Measurements from ENCODE around the gene SMIM1.

SMIM1 gene

DNA sequence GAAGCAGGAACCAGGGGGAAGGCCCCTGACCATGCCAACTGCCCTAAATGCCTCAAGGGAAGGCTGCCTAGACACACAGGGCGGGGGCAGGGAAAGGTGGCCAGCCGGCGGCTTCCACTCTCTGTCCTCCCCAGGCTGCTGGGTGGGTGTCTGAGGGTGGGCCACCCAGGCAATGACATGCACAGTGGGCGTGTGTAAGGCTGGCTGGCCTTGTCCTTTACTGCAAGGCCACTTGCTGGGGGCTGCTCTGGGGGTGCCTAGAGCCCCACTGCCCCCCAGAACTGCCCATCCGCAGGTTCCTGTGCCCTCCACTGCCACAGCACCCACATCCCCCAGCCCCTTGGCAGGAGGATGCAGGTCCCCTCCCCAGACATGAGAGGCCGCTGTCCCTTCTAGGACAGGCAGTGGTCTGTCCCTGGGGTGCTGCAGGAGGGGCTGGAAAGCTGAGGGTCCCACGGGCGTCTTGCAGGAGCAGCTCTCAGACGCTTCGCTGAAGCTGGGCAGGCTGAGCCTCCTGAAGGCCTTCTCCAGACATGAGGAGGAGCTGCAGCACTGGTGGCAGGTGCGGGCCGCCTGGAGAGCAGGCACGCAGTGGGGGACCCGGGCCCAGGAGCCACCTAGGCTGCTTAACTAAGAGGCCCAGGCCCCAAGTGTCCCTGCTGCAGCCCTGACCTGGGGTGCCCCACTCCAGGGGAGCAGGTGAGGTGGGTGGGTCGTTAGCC lies 10.2 kb upstream of the SMIM1 start:
- no peak overlapping the region for H3K9ac ChIP-seq (ENCODE audit: low read length)
- no peak overlapping the region for H3K4me3 ChIP-seq (ENCODE audit: low read length)
- DNase-seq (ENCODE audit: low read depth), result no peak
- no peaks in the 10 kb centered on the region for H3K36me3 ChIP-seq (ENCODE audit: control insufficient read depth, insufficient read depth, low read length, severe bottlenecking)
- H3K4me1 ChIP-seq (ENCODE audit: control insufficient read depth, insufficient read depth, low read length), result no peaks in the 10 kb centered on the region
- peaks cover 13% of the 10 kb centered on the region for H3K9me3 ChIP-seq (ENCODE audit: control insufficient read depth, low read length)
- peaks cover 50% of the 10 kb centered on the region for H3K27me3 ChIP-seq (replicated peaks; ENCODE audit: control insufficient read depth, insufficient read depth, low read length)

DNA sequence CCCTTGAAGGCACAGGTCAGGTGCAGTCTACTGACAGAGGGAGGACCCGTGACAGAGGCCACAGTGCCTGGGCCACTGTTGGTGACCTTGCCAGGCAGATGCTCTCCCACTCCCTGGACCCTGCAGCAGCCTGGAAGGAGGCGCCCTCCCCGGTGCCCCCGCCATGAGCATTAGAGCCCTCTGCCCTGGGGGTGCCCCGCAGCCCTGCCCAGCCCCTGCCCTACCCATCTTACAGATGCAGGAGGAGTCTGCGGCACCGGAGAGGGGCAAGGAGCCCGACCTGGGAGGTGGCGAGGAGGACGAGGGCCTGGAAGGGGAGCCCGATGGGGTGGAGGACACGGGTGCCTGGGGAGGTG lies 9.7 kb upstream of the SMIM1 start:
- peaks cover 53% of the 10 kb centered on the region for H3K27me3 ChIP-seq (replicated peaks; ENCODE audit: control insufficient read depth, insufficient read depth, low read length)
- H3K36me3 ChIP-seq (ENCODE audit: control insufficient read depth, insufficient read depth, low read length, severe bottlenecking), result no peaks in the 10 kb centered on the region
- H3K9me3 ChIP-seq (ENCODE audit: control insufficient read depth, low read length), result peaks cover 13% of the 10 kb centered on the region
- no peak for DNase-seq (ENCODE audit: low read depth)
- no peaks in the 10 kb centered on the region for H3K4me1 ChIP-seq (ENCODE audit: control insufficient read depth, insufficient read depth, low read length)
- no peak overlapping the region for H3K9ac ChIP-seq (ENCODE audit: low read length)
- H3K4me3 ChIP-seq (ENCODE audit: low read length), result no peak overlapping the region

DNA sequence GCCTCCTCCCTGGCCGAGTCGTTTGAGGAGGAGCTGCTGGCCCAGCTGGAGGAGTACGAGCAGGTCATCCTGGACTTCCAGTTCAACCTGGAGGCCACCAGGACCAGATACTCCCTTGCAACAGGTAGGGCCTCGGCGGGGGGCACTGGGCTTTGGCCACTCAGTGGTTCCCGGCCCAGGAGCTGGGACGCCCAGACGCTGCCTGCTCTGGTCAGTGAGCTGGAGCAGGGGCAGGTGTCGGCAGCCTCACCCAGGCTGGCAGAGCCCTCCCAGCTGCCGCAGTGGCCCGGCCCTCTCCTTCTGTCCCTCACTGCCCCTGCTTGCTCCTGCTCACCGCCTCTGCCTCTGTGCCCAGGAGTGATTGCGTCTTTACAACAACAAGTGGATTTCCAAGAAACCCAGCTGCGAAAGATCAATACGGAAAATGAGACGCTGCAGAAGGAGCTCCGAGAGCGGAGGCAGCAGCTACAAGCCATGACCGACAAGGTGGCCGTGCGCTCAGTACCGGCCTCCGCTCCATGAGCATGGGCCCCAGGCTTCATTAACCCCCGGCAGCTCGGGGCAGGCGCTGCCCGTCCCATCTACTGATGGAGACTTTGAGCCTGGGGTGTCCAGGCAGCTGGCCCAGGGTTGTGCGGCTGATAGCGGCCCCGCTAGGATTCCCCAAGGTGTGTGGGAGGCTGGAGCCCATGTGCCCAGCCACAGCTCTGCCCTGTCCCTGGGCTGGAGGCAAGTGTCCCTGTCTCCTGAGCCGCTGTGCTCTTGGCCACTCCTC lies 9.0 kb upstream of the SMIM1 start:
- Histone ChIP-seq H3K9me3 (ENCODE audit: control insufficient read depth, low read length) (peaks cover 13% of the 10 kb centered on the region), H3K4me3 (ENCODE audit: low read length) (no peak overlapping the region), H3K27me3 (replicated peaks; ENCODE audit: control insufficient read depth, insufficient read depth, low read length) (peaks cover 59% of the 10 kb centered on the region), H3K9ac (ENCODE audit: low read length) (no peak overlapping the region), H3K36me3 (ENCODE audit: control insufficient read depth, insufficient read depth, low read length, severe bottlenecking) (no peaks in the 10 kb centered on the region), H3K4me1 (ENCODE audit: control insufficient read depth, insufficient read depth, low read length) (no peaks in the 10 kb centered on the region)
- no peak for DNase-seq (ENCODE audit: low read depth)

GRCh38 chr1:3767328-3767925 lies 5.1 kb upstream of the SMIM1 start:
- no peak for DNase-seq (ENCODE audit: low read depth)
- Histone ChIP-seq H3K27me3 (replicated peaks; ENCODE audit: control insufficient read depth, insufficient read depth, low read length) (peaks cover 70% of the 10 kb centered on the region), H3K9me3 (ENCODE audit: control insufficient read depth, low read length) (no peaks in the 10 kb centered on the region), H3K4me1 (ENCODE audit: control insufficient read depth, insufficient read depth, low read length) (peaks cover 5% of the 10 kb centered on the region), H3K9ac (ENCODE audit: low read length) (no peak overlapping the region), H3K36me3 (ENCODE audit: control insufficient read depth, insufficient read depth, low read length, severe bottlenecking) (no peaks in the 10 kb centered on the region), H3K4me3 (ENCODE audit: low read length) (no peak overlapping the region)

- H3K27me3 ChIP-seq (replicated peaks; ENCODE audit: control insufficient read depth, insufficient read depth, low read length), result peaks cover 61% of the 10 kb centered on the region
- H3K4me1 ChIP-seq (ENCODE audit: control insufficient read depth, insufficient read depth, low read length), result peaks cover 5% of the 10 kb centered on the region
- no peak overlapping the region for H3K4me3 ChIP-seq (ENCODE audit: low read length)
- no peak overlapping the region for H3K9ac ChIP-seq (ENCODE audit: low read length)
- H3K9me3 ChIP-seq (ENCODE audit: control insufficient read depth, low read length), result no peaks in the 10 kb centered on the region
- DNase-seq (ENCODE audit: low read depth), result no peak
- no peaks in the 10 kb centered on the region for H3K36me3 ChIP-seq (ENCODE audit: control insufficient read depth, insufficient read depth, low read length, severe bottlenecking)
Observed at GRCh38 chr1:3768811-3769390, 3.6 kb upstream of the SMIM1 start.

DNA sequence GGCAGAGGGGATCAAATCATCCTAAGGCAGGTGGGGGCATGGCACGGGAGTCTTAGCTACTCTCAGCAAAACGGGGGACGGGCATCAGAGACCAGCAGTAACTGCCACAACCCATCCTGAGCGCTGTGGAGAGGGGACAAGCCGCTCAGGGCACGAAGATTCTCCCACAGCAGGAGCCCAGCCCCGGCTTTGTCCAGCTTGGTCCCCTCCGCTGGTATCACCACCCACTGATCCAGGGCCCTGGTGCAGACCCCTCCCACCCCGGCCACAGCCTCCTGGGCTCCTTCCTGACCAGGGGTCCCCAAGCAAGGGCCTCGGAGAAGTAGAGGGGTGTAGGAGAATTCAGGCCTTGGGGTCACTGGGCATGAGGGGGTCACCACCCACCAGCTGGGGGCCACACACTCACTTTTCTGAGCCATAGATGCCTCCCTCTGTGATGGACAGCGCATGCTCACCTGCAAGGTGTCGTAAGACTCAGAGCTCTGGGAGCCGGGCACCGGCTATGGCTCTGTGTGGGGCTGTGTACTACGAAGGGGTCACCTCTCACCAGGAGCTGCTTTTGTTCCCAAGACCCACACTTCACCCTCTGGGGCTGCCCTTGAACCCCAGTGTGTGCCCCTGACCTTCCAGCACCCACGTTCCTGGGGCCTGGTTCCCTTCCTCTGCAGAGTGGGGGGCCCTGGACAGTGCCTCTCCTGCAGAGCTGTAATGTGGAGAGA lies 2.3 kb upstream of the SMIM1 start:
- H3K4me1 ChIP-seq (ENCODE audit: control insufficient read depth, insufficient read depth, low read length), result peaks cover 9% of the 10 kb centered on the region
- H3K9me3 ChIP-seq (ENCODE audit: control insufficient read depth, low read length), result no peaks in the 10 kb centered on the region
- H3K4me3 ChIP-seq (ENCODE audit: low read length), result no peak overlapping the region
- DNase-seq (ENCODE audit: low read depth), result no peak
- no peaks in the 10 kb centered on the region for H3K36me3 ChIP-seq (ENCODE audit: control insufficient read depth, insufficient read depth, low read length, severe bottlenecking)
- no peak overlapping the region for H3K9ac ChIP-seq (ENCODE audit: low read length)
- H3K27me3 ChIP-seq (replicated peaks; ENCODE audit: control insufficient read depth, insufficient read depth, low read length), result peaks cover 55% of the 10 kb centered on the region

GRCh38 chr1:3771108-3772026 lies 1.2 kb upstream of the SMIM1 start:
- Histone ChIP-seq H3K27me3 (replicated peaks; ENCODE audit: control insufficient read depth, insufficient read depth, low read length) (peaks cover 44% of the 10 kb centered on the region), H3K36me3 (ENCODE audit: control insufficient read depth, insufficient read depth, low read length, severe bottlenecking) (no peaks in the 10 kb centered on the region), H3K4me1 (ENCODE audit: control insufficient read depth, insufficient read depth, low read length) (peaks cover 11% of the 10 kb centered on the region), H3K9me3 (ENCODE audit: control insufficient read depth, low read length) (no peaks in the 10 kb centered on the region), H3K4me3 (ENCODE audit: low read length) (peak overlapping the region; percentile 65), H3K9ac (ENCODE audit: low read length) (no peak overlapping the region)
- no peak for DNase-seq (ENCODE audit: low read depth)

DNA sequence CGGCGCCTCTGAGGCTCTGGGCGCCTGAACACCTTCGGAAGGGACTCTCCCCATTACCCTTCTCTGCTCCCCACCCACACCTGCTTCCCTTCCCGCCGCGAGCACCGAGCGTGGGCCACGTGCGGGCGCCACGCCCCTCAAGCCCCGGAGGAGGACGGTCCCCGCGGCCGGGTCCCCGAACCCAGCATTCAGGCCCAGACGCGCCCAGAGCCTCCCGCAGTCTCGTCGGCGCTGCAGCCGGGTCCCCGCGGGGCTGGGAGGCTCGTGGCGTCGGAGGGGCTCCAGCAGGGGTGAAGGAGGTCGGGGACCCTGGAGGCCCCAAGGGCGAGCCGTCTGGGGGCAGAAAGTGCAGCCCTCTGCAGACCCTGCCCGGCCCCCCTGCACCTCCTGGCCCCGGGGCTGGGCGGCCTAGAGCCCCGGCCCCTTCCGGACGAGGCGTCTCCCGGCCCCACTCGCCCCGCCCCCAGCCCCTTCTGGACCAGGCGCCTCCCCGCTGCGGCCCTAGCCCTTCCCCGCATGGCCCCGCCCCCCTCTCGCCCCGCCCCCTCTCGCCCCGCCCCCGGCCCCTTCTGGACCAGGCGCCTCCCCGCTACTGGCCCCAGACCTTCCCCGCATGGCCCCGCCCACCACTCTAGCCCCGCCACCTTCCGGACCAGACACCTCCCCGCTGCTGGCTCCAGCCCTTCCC lies 378 bp upstream of the SMIM1 start:
- Histone ChIP-seq H3K9ac (ENCODE audit: low read length) (no peak overlapping the region), H3K4me3 (ENCODE audit: low read length) (peak overlapping the region; percentile 65), H3K36me3 (ENCODE audit: control insufficient read depth, insufficient read depth, low read length, severe bottlenecking) (no peaks in the 10 kb centered on the region), H3K9me3 (ENCODE audit: control insufficient read depth, low read length) (no peaks in the 10 kb centered on the region), H3K27me3 (replicated peaks; ENCODE audit: control insufficient read depth, insufficient read depth, low read length) (peaks cover 40% of the 10 kb centered on the region), H3K4me1 (ENCODE audit: control insufficient read depth, insufficient read depth, low read length) (peaks cover 11% of the 10 kb centered on the region)
- DNase-seq (ENCODE audit: low read depth), result peak; percentile 85

GRCh38 chr1:3773572-3774275 lies 1.2 kb downstream of the SMIM1 start:
- H3K27me3 ChIP-seq (replicated peaks; ENCODE audit: control insufficient read depth, insufficient read depth, low read length), result peaks cover 28% of the 10 kb centered on the region
- H3K4me3 ChIP-seq (ENCODE audit: low read length), result no peak overlapping the region
- peaks cover 11% of the 10 kb centered on the region for H3K4me1 ChIP-seq (ENCODE audit: control insufficient read depth, insufficient read depth, low read length)
- H3K9ac ChIP-seq (ENCODE audit: low read length), result no peak overlapping the region
- H3K9me3 ChIP-seq (ENCODE audit: control insufficient read depth, low read length), result no peaks in the 10 kb centered on the region
- no peak for DNase-seq (ENCODE audit: low read depth)
- no peaks in the 10 kb centered on the region for H3K36me3 ChIP-seq (ENCODE audit: control insufficient read depth, insufficient read depth, low read length, severe bottlenecking)
